ENCODE measurements around the gene TEC.
"Not testable (repeated sequence)": the region's sequence is repeated elsewhere in the genome, so short reads cannot be mapped to it uniquely, and the experiment has no call there.

Gene TEC

DNA sequence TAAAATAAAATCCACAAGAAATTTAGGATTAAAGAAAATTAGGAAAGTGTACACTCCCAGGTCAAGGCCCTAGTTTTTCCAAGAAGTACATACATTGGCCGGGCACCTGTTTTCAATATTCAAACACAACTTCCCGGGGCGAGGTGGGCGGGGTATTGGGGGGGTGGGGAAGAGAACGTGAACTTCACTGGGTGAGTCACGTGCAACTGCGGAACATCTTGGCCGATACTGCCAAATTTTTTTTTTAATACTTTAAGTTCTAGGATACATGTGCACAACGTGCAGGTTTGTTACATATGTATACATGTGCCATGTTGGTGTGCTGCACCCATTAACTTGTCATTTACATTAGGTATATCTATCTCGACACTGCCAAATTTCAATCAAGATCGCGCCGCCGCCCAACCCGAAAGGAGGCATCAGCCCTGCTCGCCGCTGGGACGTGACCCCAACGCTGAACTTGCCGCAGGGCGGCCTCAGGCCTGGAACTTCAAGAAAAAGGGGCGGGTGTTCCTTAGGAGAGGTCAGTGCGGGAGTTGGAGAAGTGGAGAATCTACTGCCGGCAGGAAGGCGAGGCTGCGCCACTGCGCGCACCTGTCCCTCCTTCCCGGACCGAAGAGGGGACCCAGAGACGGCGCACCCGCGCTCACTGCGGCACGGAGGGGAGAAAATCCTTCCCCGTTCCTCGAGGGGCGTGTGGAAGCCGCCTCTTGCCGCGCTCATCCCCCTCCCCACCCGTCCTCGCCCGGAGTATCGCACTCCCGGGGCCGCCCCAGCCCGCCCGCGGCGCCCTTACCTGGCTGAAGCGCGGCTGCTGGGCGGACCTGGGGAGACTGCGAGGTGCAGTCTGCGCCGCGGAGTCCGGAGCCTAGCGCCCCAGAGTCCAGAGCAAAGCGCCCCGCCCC lies at the start of gene TEC:
TEC (minus strand) TSS at position 883 of the 905 bp plus-strand sequence. CDS start 41,224 bp downstream, outside the sequence.
- Mint-ChIP-seq H3K9me3 (no peaks in the 10 kb centered on the region), H3K27me3 (ENCODE audit: low read depth) (no peaks in the 10 kb centered on the region), H3K4me1 (ENCODE audit: low read depth) (peaks cover 13% of the 10 kb centered on the region), H3K4me3 (peak within 1 kb of the TSS; percentile 95), H3K36me3 (ENCODE audit: low read depth) (no peaks in the 10 kb centered on the region), H3K27ac (peak within 1 kb of the TSS; percentile 73)

DNA sequence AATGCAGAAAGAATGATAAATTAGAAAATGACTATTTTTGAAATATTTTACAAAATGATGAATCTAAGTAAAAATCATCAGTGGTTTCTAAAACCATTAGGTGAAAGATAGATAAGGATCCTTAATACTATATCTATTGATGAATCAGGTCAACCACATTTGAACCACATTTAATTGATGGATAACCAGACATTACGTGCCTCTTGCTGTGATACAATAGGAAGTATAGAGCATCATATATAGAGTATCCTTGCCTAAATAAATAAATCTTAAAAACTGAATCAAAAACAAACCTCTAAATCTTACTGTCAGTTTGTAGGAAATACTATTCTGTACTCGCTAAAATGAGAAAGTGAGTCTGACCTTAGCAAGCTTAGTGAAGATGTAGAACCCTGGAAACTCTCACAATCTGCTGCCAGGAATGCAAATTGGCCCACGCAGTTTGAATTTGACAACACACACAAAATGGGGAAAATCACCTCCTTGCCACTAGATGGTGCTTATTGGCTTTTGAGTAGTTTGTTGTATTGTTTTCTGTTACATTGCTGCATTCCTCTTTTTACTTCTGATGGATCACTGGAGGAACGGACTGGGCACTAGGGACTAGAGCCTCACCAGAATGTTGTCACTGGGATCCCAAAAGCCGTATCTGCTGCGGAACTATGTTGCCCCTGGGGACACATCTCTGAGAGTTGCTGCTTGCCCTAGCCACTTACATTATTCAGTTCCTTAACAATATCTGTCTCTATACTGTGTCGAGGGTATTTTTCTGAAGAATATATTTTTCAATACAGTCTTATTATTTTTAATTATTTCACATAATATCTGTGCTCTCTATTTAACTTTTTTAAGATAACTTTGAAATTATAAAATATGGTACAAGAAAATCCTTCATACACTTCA lies 46.3 kb upstream of the TEC start:
- no peaks in the 10 kb centered on the region for H3K9me3 Mint-ChIP-seq
- no peaks in the 10 kb centered on the region for H3K36me3 Mint-ChIP-seq (ENCODE audit: low read depth)
- no peak overlapping the region for H3K4me3 Mint-ChIP-seq
- H3K4me1 Mint-ChIP-seq (ENCODE audit: low read depth) = peaks cover 2% of the 10 kb centered on the region
- no peak overlapping the region for H3K27ac Mint-ChIP-seq
- peaks cover 1% of the 10 kb centered on the region for H3K27me3 Mint-ChIP-seq (ENCODE audit: low read depth)

DNA sequence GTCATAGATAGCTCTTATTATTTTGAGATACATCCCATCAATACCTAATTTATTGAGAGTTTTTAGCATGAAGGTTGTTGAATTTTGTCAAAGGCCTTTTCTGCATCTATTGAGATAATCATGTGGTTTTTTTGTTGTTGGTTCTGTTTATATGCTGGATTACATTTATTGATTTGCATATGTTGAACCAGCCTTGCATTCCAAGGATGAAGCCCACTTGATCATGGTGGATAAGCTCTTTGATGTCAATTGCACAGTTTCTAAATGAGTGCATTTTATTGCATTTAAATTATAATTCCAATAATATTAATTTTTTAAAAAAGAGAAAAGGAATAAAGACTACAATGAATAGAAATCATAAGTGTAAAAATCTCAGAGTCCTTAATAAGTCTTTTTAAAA lies 45.1 kb upstream of the TEC start:
- not testable (repeated sequence) for H3K4me1 Mint-ChIP-seq (ENCODE audit: low read depth); H3K9me3 Mint-ChIP-seq; H3K36me3 Mint-ChIP-seq (ENCODE audit: low read depth); H3K27me3 Mint-ChIP-seq (ENCODE audit: low read depth); H3K4me3 Mint-ChIP-seq; H3K27ac Mint-ChIP-seq

DNA sequence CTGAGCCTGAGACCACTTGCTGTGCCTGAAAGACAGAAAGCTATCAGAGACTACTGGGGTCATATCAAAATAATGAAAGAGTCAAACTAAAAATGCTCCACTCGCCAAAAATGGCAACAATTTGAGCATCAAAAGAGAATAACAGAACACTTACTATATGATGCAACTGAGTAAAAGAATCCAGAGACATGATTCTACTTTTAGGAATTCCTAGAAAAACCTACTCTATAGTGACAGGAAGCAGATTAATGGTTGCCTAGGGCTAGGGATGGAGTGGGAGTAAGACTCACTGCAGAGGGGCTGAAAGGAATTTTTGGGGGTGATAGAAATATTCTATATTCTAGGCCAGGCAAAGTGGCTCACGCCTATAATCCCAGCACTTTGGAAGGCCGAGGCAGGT lies 42.3 kb upstream of the TEC start:
- H3K4me3 Mint-ChIP-seq = no peak overlapping the region
- peaks cover 5% of the 10 kb centered on the region for H3K27me3 Mint-ChIP-seq (ENCODE audit: low read depth)
- peaks cover 2% of the 10 kb centered on the region for H3K4me1 Mint-ChIP-seq (ENCODE audit: low read depth)
- H3K36me3 Mint-ChIP-seq (ENCODE audit: low read depth) = no peaks in the 10 kb centered on the region
- H3K9me3 Mint-ChIP-seq = no peaks in the 10 kb centered on the region
- H3K27ac Mint-ChIP-seq = no peak overlapping the region

GRCh38 chr4:48308901-48309300 lies 39.3 kb upstream of the TEC start:
- no peak overlapping the region for H3K27ac Mint-ChIP-seq
- H3K27me3 Mint-ChIP-seq (ENCODE audit: low read depth) = peaks cover 13% of the 10 kb centered on the region
- H3K4me1 Mint-ChIP-seq (ENCODE audit: low read depth) = no peaks in the 10 kb centered on the region
- H3K4me3 Mint-ChIP-seq = no peak overlapping the region
- no peaks in the 10 kb centered on the region for H3K36me3 Mint-ChIP-seq (ENCODE audit: low read depth)
- H3K9me3 Mint-ChIP-seq = no peaks in the 10 kb centered on the region

- no peak overlapping the region for H3K27ac Mint-ChIP-seq
- no peaks in the 10 kb centered on the region for H3K9me3 Mint-ChIP-seq
- no peak overlapping the region for H3K4me3 Mint-ChIP-seq
- no peaks in the 10 kb centered on the region for H3K4me1 Mint-ChIP-seq (ENCODE audit: low read depth)
- H3K36me3 Mint-ChIP-seq (ENCODE audit: low read depth) = no peaks in the 10 kb centered on the region
- peaks cover 19% of the 10 kb centered on the region for H3K27me3 Mint-ChIP-seq (ENCODE audit: low read depth)
These were observed 37.9 kb upstream of the TEC start for GRCh38 chr4:48307528-48307927.

GRCh38 chr4:48305508-48305907 lies 35.9 kb upstream of the TEC start:
- no peaks in the 10 kb centered on the region for H3K4me1 Mint-ChIP-seq (ENCODE audit: low read depth)
- peaks cover 24% of the 10 kb centered on the region for H3K27me3 Mint-ChIP-seq (ENCODE audit: low read depth)
- H3K4me3 Mint-ChIP-seq = no peak overlapping the region
- H3K27ac Mint-ChIP-seq = no peak overlapping the region
- no peaks in the 10 kb centered on the region for H3K36me3 Mint-ChIP-seq (ENCODE audit: low read depth)
- H3K9me3 Mint-ChIP-seq = no peaks in the 10 kb centered on the region

DNA sequence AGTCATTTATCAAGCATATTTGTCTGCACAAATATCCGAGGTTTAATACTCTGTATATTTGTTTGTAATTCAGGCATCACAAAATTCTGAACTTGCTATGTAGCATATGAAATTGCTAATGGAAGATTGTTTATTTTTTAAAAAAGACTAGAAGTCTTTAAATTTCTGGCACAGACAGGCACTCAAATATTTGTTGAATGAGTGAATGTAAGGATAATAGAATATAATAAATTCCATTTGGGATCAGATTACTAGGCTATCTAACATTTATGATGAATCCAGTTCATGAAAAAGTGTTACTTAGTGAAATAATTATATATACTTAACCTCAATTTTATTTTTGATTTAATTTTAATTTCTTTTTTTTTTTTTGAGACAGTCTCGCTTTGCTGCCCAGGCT lies 30.4 kb upstream of the TEC start:
- Mint-ChIP-seq H3K27ac (no peak overlapping the region), H3K4me1 (ENCODE audit: low read depth) (peaks cover 3% of the 10 kb centered on the region), H3K27me3 (ENCODE audit: low read depth) (peaks cover 14% of the 10 kb centered on the region), H3K36me3 (ENCODE audit: low read depth) (no peaks in the 10 kb centered on the region), H3K4me3 (no peak overlapping the region), H3K9me3 (no peaks in the 10 kb centered on the region)

DNA sequence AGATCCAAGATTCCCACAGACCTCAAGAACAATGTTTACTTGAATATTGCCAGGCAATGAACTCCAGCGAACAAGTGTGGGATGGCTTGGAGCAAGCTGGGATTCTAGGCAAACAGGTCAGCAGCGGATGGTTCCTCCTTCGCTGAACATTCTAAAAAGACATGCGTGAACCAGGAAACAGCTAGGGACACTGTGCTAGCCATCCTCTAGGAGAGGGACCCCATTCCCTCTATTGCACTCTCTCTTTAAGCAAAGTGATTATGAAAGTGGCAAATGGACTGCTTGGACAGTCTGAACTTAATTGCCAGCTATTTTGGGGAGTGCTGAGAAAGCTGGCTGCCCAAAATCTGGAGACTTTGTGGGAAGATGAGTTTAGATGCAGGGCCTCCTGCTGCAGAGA lies 29.9 kb upstream of the TEC start:
- Mint-ChIP-seq H3K4me3 (no peak overlapping the region), H3K36me3 (ENCODE audit: low read depth) (no peaks in the 10 kb centered on the region), H3K27me3 (ENCODE audit: low read depth) (peaks cover 11% of the 10 kb centered on the region), H3K27ac (no peak overlapping the region), H3K4me1 (ENCODE audit: low read depth) (peaks cover 3% of the 10 kb centered on the region), H3K9me3 (no peaks in the 10 kb centered on the region)

DNA sequence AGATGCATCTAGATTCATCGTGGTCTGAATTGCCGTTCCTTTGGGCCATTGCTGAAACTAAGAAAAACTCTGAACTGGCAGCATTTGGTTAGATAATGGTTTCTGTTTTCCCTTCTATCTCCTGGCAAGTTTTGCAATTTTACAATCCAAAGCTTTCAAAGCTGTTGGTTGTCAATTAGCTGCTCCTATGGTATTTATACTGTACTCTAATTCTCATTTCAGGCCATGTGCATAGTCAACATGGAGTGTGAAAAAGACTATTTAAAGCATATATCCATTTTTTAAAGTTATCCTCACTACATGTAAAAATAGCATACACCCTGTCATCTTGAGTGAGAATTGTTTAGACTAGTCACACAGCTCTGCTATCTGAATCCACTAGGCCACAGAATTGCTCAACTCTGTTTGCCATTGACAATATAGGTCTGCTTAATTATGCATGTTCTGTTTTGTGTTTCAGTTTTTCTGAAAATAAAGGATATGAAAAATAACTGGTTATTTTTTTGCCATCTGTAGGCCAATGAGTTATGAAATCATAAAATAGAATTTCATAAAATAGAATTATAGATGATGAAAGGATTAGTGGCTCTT lies 27.7 kb upstream of the TEC start:
- no peaks in the 10 kb centered on the region for H3K9me3 Mint-ChIP-seq
- peaks cover 4% of the 10 kb centered on the region for H3K27me3 Mint-ChIP-seq (ENCODE audit: low read depth)
- no peaks in the 10 kb centered on the region for H3K36me3 Mint-ChIP-seq (ENCODE audit: low read depth)
- peaks cover 3% of the 10 kb centered on the region for H3K4me1 Mint-ChIP-seq (ENCODE audit: low read depth)
- H3K4me3 Mint-ChIP-seq = no peak overlapping the region
- no peak overlapping the region for H3K27ac Mint-ChIP-seq

DNA sequence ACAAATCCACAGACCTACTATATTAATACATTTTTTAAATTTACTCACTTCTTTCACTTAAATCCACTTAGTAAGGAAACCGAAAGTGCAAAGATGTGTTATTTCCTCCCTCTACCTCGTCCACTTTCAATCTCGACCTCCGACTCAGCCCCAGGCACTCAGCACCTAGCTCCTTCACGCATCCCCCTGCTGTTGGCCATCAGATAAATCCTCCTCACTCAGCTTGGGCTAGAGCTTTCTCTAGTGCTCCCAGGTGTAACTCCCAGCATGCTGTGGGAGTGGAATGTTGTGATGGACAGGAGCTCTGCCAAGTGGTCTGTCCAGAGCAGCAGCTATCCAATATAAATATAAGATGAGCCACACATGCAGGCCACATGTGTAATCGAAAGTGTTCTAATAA lies 26.7 kb upstream of the TEC start:
- Mint-ChIP-seq H3K27me3 (ENCODE audit: low read depth) (no peaks in the 10 kb centered on the region), H3K36me3 (ENCODE audit: low read depth) (no peaks in the 10 kb centered on the region), H3K27ac (no peak overlapping the region), H3K9me3 (no peaks in the 10 kb centered on the region), H3K4me3 (no peak overlapping the region), H3K4me1 (ENCODE audit: low read depth) (peaks cover 3% of the 10 kb centered on the region)

DNA sequence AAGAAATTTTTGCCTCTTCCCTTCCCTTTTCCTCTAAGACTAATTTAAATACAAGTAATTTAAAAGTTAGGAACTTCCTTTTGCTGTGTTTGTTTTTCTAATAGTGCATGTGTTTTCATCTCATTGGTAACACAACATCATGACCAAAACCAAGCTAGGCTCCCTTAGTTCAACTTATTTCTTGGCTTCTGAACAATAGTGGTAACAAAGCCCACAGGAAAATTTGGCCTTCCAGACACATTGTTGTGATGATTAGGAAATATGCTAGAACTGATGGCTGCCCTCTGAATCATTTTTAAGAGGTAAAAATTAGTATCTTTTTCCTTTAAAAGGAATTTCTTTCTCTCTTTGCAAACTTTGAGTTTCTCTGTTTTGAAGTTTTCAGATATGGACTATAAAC lies 25.5 kb upstream of the TEC start:
- Mint-ChIP-seq H3K27me3 (ENCODE audit: low read depth) (no peaks in the 10 kb centered on the region), H3K36me3 (ENCODE audit: low read depth) (no peaks in the 10 kb centered on the region), H3K27ac (no peak overlapping the region), H3K9me3 (no peaks in the 10 kb centered on the region), H3K4me3 (no peak overlapping the region), H3K4me1 (ENCODE audit: low read depth) (peaks cover 3% of the 10 kb centered on the region)

DNA sequence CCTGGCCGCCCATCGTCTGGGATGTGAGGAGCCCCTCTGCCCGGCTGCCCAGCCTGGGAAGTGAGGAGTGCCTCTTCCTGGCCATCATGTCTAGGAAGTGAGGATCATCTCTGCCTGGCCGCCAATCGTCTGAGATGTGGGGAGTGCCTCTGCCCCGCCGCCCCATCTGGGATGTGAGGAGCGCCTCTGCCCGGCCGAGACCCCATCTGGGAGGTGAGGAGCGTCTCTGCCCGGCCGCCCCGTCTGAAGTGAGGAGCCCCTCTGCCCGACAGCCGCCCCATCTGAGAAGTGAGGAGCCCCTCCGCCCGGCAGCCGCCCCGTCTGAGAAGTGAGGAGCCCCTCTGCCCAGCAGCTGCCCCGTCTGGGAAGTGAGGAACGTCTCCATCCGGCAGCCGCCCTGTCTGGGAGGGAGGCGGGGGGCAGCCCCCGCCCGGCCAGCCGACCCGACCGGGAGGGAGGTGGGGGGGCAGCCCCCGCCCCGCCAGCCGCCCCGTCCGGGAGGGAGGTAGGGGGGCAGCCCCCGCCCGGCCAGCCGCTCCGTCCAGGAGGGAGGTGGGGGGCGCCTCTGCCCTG lies 22.7 kb upstream of the TEC start:
- H3K4me3 Mint-ChIP-seq; H3K9me3 Mint-ChIP-seq; H3K4me1 Mint-ChIP-seq (ENCODE audit: low read depth); H3K27me3 Mint-ChIP-seq (ENCODE audit: low read depth); H3K27ac Mint-ChIP-seq; H3K36me3 Mint-ChIP-seq (ENCODE audit: low read depth): not testable (repeated sequence)

- Mint-ChIP-seq H3K27me3 (ENCODE audit: low read depth) (peaks cover 5% of the 10 kb centered on the region), H3K9me3 (no peaks in the 10 kb centered on the region), H3K36me3 (ENCODE audit: low read depth) (no peaks in the 10 kb centered on the region), H3K4me1 (ENCODE audit: low read depth) (no peaks in the 10 kb centered on the region), H3K4me3 (no peak overlapping the region), H3K27ac (no peak overlapping the region)
These were observed 20.6 kb upstream of the TEC start for GRCh38 chr4:48290146-48290772.

Measured in T-helper 1 cell treated with Interleukin-12 subunit alpha and Interleukin-12 subunit beta and Interleukin-4 antibody, amounts not matched to agents 30 μg/mL and 1 μg/mL, for 36 hours (primary cell).